HG03469 (cell line): Measurements from ENCODE around the gene DLX4.

Experiments
- ATAC-seq: cut with Tn5 transposase; IDR thresholded peaks from one replicate; pipeline ENCODE4 v1.9.1; 2021; ENCODE audit warnings: mild to moderate bottlenecking, moderate library complexity, moderate number of reproducible peaks; ENCODE audit not compliant: unreplicated experiment

Gene DLX4, protein sequence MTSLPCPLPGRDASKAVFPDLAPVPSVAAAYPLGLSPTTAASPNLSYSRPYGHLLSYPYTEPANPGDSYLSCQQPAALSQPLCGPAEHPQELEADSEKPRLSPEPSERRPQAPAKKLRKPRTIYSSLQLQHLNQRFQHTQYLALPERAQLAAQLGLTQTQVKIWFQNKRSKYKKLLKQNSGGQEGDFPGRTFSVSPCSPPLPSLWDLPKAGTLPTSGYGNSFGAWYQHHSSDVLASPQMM

GRCh38 chr17:49969134-49969759 lies at the start of gene DLX4:
DLX4 (plus strand) TSS chr17:49969190; CDS start chr17:49969469, 279 bp downstream.
- ATAC-seq = no peak

DNA sequence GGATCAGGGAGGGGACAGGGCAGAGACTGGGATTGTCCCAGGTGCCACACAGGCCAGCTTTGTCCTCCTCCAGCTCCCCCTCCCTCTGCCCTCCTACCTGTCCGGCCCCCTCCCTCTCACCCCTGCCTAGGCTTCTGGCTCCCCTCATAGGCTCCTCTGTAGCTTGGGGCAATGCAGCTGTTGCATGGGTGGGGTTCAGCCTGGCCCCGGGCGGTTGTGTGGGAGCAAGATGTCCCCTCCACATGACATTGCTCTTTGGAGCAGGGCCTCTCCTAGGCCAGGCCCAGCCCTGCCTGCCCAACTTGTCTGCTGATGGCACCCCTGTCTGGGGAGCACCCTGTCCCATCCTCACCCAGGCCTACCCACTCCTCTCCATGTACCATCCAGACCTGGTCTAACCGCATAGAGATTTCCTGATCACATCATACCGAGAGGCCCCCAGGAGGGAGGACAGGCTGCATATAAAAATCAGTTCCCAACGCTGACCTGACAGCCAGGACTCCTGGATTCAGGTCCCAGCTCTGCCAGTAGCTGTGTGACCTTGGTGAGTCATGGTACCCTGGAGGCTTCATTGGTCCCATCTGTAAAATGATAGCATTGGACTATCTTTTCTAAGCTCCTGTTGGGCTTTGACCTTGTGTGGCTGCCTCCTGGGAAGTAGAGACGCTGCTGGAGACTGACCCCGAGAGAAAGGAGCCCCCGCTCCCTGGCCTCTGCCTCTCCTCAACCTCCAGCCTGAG lies 48.8 kb upstream of the DLX4 start:
- no peak for ATAC-seq

DNA sequence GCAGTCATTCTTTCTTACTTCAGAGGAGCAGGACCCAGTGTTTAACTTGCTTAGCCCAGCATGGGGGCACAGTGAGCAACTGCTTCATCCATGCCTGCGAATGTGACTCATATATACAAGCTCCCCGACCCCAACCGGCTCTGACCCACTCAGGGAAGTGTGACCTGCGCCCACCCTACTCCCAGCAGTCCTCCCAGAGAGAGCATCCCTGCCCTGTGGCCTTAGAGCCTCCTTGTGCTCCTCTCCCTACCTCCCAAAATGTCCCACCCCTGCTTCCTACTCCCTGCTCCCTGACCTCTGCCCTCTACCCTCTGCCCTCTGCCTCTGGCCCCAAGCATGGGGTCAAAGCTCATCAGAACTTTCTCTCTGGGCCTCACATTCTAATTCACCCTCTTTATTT lies 46.9 kb upstream of the DLX4 start:
- ATAC-seq = no peak

DNA sequence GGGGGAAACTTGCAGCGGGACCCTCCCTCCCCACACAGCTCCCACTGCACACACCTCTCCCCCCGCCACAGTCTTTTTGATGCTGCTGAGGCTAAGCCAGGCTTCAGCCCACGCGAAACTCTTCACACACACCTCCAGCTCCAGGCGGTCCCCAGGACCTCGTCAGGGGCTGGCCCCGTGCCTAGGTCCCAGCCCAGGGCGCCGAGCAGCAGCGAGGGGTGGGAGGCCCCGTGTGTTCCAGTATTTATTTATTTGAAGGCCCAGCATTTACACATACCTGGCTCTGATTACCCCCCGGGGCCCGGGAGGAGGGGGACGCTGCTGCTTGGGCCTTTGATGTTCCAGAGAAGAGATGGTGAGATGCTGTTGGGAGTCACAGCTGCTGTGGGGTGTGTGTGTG lies 44.9 kb upstream of the DLX4 start:
- no peak for ATAC-seq

GRCh38 chr17:49924589-49924988 lies 44.4 kb upstream of the DLX4 start:
- no peak for ATAC-seq

- no peak for ATAC-seq
These were observed 43.1 kb upstream of the DLX4 start for GRCh38 chr17:49925921-49926320.

GRCh38 chr17:49926886-49927285 lies 42.1 kb upstream of the DLX4 start:
- ATAC-seq = no peak

- ATAC-seq = no peak
These were observed 40.7 kb upstream of the DLX4 start for GRCh38 chr17:49928126-49928800.

DNA sequence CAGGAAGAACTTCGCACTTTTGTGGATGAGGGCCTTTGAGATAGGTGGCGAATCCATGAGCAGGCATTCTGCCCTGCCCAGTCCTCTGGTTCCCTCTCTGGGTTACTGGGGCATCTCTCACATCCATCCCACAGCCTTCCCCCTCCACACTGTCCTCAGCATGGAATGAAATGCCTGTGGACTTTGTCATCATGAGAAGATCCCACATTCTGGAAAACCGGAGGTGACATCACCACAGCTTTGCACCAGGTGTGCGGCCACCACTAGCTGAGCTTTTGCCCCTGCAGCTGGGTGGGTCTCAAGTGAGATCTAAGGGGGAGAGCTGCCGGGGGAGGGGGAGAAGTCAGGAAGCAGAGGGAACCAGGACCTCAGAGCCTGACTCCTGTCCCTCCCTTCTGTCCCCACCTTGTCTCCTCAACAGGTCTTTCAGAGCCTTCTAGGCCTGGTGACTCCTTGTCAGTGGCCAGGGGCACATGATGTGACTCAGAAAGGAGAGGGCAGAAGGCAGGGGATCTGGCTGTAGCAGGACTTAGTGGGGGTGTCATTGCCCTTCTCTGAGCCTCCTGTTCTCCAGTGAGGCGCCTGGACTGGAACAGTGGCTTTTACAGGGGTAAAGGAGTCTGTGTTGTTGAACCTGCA lies 40.0 kb upstream of the DLX4 start:
- no peak for ATAC-seq

GRCh38 chr17:49930880-49931279 lies 38.1 kb upstream of the DLX4 start:
- ATAC-seq = no peak

DNA sequence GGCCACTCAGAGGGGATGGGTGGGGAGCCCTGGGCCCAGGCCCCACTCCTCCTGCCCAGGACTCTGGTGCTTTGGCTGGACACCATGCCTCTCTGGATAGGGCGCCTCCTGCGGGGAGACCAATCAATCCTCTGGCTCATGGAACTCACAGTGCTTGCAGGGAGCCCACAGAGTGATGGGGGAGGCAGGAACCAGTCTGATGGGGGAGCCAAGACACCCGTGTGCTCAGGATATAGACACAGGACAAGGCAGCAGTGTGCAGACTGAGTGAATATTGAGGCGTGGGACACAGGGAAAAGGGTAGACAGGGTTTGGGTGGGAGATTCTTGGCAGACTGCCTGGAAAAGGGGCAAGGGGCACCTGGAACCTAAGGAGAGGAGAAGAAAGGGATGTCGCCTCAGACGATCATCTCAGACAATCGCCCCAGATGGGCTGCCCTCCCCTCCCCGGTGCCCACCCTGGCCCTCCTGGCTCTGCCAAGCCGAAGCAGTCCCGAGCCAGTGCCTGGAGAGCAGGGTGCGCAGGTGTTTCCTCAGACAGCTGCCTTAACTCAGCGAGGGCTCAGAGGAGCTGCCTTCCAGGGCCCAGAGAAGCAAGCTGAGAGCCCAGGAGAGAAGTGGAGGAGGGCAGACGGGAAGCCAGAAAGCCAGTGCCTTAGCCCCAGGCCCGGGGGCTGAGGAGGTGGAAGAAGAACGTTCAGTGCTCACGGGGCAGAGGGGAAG lies 37.4 kb upstream of the DLX4 start:
- no peak for ATAC-seq

DNA sequence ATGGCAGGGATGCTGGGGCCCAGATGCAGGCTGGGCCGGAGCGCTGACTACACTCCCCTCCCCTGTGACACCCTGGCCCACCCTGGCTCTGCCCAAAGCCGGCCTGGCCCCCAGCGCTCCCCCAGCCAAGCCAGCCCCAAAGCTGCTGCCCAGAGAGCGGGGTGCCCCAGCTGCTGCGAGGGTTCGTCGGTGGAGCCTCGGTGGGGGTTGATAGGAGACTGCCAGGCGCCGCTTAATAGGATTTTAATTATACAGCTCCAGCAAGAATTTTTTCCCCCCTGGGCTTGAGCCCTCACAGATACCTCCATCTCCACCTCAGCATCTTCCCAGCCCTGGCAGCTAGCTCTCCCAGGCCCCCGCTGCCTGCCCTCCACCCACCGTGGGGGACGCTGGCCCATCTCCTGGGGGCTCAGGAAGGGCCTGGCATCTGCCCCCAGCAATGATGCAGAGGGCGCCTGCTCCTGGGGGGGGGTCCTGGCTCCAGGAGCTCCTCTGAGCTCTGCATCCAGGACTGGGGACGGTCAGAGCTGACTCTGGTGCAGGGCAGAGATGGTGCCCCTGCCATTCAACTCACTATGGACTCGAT lies 36.8 kb upstream of the DLX4 start:
- no peak for ATAC-seq

DNA sequence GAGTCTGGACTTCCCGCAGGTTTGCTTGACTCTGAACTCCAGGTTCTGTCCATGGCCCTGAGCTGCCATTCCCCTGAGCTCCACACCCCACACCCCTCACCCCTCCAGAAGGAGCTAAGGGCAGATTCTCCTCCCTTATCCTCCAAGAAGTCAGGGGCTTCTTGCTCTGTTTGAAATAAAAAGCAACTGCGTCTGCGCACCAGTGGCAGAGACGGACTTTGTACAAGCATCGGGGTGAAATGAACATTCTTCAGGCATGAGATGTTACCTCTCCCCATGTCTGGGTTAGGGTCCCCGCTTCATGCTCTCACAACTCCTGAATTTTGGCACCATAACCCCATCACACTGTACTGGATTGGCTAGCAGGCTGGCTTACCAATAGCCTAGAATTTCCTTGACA lies 36.1 kb upstream of the DLX4 start:
- ATAC-seq = no peak

DNA sequence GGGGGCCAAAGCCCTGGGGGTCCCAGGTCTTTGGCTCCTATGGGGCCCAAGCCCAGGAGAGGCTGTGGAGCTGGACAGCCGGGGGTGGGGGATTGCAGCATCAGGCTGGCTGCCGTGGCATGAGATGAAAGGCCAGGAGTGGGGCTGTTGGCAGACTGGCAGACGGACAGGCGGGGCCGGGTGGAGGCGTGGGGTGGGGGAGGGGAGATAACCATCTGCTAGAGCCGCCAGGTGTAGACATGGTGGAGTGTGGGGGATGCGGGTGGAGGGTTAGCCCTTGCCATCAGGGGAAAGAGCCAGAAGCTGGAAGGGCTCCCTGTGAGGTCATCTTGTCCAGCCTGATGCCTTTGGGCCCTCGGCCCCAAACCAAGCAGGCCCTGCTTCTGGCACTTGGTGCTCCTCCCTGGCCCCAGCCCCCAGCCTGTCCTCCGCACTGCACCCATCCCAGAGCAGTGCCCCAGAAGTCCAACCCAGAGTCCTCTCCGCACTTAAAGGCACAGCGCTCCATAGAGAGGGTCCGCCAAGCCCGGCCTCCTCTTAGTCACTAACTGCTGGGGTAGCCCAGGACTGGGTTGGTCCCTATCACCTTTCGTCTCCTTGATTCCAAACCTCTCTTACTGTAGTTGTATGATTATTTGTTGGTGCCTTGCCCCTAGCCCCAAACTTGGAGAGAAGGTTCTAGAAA lies 33.3 kb upstream of the DLX4 start:
- ATAC-seq = no peak

- no peak for ATAC-seq
These were observed 32.6 kb upstream of the DLX4 start for GRCh38 chr17:49936386-49936785.

DNA sequence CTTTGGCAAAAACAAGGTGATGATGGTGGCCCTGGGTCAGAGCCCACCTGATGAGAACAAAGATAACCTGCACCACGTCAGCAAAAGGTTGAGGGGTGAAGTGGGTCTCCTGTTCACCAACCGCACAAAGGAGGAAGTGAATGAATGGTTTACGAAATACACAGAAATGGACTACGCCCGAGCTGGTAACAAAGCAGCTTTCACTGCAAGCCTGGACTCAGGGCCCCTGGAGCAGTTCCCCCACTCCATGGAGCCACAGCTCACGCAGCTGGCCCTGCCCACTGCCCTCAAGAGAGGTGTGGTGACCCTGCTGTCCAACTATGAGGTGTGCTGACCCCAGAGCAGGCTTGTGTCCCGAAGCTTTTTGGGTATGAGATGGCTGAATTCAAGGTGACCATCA lies 29.7 kb upstream of the DLX4 start:
- ATAC-seq = no peak

GRCh38 chr17:49941427-49941826 lies 27.6 kb upstream of the DLX4 start:
- ATAC-seq = no peak

DNA sequence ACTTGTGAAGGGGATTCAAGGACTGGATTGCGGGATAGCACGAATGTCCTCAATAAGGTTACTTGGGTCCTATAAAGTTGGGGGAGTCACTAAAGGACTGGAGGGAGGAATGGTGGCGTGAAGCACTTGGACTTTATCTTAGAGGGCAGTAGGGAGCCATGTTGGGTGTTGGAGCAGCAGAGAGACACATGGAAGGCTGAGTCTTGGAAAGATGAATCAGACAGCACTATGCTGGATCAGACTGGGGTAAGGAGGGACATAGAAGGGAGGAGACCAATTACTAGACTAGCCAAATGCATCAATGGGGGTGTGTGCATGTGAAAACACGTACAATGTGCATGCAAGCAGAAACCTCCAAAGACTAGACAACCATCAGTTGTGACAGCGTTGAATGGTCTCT lies 26.0 kb upstream of the DLX4 start:
- no peak for ATAC-seq

GRCh38 chr17:49944273-49944870 lies 24.6 kb upstream of the DLX4 start:
- no peak for ATAC-seq
